Mononuclear cell (primary cell): ENCODE measurements around the gene PMEPA1. TPM values are rescaled to one million over a fixed set of nuclear protein-coding genes. Genes with fewer than 3 reads are reported as not detected.
A peak's percentile ranks its signal among the peaks of the same experiment; 100 is the strongest.

Experiments
- H3K27me3 ChIP-seq: 2 replicates; pipeline ENCODE4 v1.6.0; 2011; ENCODE audit warnings: low read length, control low read depth; ENCODE audit not compliant: insufficient read depth
- H3K4me1 ChIP-seq: 2 replicates; pipeline ENCODE4 v1.5.1; 2011; ENCODE audit warnings: mild to moderate bottlenecking, low read length, control low read depth; ENCODE audit not compliant: insufficient read depth
- H3K4me3 ChIP-seq: 2 replicates; pipeline ENCODE4 v1.5.1; 2011; ENCODE audit warnings: mild to moderate bottlenecking, low read length, moderate library complexity
- H3K9me3 ChIP-seq: 2 replicates; pipeline ENCODE4 v1.5.1; 2011; ENCODE audit warnings: low read depth, mild to moderate bottlenecking, control low read depth, low read length
- total RNA-seq: library from RNA; depleted of rRNA; stranded (reverse); fragments of >200 nt; gene quantifications from one replicate; pipeline ENCODE4 v1.2.3, GENCODE V29; 2012

Gene PMEPA1
- total RNA-seq, 1 donor: 1.0 TPM

DNA sequence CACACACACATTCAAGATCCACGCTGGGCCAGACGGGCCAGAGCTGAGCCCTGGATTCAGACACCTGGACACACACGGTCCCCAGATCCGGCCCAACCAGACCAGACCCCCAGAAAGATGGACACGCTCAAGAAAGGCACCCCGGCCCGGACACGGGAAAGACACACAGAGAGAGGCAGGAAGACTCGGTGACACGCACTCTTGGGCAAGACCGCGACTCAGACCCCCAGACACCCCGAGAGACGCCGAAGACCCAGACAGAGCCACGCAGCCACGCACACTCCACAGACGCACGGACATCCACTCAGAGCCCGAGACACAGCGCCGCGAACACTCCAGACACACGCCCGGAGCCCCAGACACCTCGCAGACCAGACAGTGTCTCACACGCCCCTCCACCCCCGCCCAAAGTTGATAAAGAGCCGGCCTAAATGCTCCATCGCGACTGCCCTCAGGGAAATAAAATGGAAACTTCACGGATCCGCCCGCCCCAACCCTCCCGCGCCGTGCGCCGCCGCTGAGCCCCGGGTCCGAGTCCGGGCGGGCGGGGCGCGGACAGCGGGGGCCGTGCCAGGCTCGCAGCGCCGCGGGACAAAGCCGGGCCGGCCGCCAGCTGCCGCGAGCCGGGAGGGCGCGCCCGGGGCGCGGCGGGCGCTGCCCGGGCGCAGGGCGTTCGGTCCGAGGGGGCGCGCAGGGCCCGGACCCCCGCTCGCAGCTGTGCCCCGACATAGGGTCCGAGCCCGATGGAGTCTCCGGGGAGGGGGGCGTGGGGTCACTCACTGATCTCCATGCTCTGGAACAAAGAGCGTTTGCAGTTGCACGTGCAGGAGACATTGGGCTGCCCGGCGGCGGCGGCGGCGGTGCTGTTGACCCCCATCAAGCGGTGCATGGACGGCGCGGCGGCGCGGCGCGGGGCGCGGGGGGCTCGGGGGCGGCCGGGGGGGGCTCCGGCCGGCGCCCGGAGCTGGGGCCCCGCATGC, 831 bp downstream of the PMEPA1 start:
- Histone ChIP-seq H3K4me1 (peaks cover 22% of the 10 kb centered on the region), H3K4me3 (peak overlapping the region; percentile 18), H3K27me3 (peaks cover 21% of the 10 kb centered on the region), H3K9me3 (no peaks in the 10 kb centered on the region)

DNA sequence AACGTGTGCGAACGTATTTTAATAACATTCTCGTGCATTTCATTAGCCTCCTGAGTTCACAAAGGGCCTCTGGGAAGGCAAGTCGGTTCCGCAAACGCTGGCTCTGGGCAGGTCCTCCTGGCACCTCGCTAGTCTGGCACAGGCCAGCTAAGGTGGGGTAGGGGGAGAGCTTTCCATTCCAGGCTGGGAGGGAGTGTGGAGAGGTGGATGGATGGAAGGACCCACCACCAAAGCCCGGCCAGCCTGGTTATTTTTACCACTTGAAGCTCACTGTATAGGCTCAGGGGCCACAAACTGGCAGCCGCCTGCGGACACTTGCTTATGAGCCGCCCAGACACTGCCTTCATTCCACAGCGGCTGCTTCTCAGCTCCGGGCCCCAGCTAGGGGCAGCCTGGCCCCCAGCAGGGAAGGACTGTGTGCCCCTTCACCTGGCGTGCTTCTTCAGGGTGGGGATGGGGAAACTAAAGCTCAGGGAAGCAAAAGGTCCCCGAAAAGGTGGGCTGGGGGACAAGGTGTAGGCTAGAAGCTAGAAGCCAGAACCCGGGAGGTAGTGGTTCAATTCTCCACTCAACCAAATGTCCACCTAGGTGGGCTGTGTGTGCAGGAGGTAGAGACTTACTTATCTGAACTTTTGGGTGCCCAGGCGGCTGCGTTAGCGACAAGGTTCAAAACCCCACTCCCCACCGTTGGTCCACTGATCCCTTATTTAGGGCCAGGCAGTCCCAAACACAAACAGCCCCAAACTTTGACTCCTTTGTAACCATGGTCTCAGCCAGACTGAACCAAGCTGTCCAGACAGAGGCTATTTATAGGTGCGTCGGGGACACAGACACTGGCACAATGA, 1.7 kb downstream of the PMEPA1 start:
- no peak overlapping the region for H3K4me3 ChIP-seq
- H3K27me3 ChIP-seq: peaks cover 21% of the 10 kb centered on the region
- peaks cover 20% of the 10 kb centered on the region for H3K4me1 ChIP-seq
- no peaks in the 10 kb centered on the region for H3K9me3 ChIP-seq

DNA sequence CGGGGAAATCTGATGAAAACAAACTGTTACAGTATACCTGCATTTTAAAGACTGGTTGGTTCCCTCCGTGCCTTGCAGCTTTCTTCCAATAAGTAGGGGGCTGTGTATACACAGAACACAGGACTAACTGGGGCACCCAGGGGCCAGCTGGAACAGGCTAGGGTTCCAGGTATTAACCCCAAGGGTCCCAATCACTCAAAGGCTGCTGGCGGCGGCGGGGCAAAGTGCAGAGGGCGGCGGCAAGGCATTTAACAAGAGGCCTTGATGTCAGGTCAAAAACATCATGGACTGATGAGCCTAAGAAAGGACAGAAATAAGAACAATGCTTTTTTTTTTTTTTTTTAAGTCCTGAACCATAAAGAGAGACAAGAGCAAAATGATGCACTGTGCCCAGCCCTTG, 2.5 kb downstream of the PMEPA1 start:
- H3K27me3 ChIP-seq: peaks cover 21% of the 10 kb centered on the region
- H3K4me3 ChIP-seq: no peak overlapping the region
- no peaks in the 10 kb centered on the region for H3K9me3 ChIP-seq
- peaks cover 18% of the 10 kb centered on the region for H3K4me1 ChIP-seq

DNA sequence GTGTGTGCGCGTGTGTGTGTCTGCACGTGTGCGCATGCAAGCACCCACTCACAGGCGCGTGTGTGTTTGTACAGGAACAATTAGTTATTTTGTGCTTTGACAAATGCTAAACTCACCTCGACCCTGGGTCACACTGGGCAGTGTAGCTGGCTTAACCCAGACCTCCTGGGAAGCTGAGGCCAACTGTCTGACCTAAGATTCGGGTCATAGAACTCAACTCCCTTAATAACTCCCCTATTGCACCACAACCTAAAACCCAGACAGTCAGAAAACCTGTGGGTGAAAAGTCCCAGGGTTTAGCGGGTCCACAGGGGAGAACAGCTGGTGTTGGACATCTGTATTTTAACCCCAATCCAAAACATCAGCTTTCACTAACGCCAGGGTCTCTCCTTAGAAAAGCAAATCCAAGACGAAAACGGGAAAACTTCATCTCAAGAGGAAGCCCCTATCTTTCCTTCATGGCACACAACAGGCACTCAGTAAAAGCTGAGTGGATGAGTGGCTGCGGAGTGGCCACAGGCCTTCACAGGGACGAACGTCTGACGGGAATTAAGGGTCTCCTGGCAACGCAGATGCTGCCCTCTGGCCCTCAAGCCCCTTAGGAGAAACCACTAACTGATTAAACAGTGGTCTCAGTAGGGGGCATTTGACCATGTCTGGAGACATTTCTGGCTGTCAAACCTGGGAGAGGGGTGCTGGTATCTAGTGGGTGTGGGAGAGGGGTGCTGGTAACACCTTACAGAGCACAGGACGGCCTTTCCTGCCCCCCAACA, 4.5 kb downstream of the PMEPA1 start:
- Histone ChIP-seq H3K4me1 (peaks cover 19% of the 10 kb centered on the region), H3K4me3 (no peak overlapping the region), H3K27me3 (peaks cover 11% of the 10 kb centered on the region), H3K9me3 (no peaks in the 10 kb centered on the region)

DNA sequence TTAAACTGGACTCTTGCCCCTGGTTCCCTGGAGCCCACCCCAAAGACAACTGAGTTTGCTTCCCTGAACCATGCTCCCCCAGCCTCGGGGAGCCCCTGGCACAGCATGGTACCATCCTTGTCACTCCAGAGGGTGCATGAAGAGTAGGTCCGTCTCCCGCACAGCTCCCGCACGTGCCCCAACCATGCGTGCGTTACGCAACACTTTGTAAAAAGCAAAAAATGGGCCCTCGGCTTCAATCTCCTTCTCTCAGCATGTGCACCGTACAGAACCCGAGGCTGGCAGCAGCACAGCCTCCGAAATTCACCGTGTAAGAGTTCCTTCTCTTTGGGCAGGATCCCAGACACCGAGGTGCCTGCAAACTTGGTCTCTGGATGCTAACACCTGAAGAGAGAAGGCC, 5.6 kb downstream of the PMEPA1 start:
- Histone ChIP-seq H3K27me3 (peaks cover 9% of the 10 kb centered on the region), H3K4me1 (peaks cover 21% of the 10 kb centered on the region), H3K4me3 (no peak overlapping the region), H3K9me3 (no peaks in the 10 kb centered on the region)

DNA sequence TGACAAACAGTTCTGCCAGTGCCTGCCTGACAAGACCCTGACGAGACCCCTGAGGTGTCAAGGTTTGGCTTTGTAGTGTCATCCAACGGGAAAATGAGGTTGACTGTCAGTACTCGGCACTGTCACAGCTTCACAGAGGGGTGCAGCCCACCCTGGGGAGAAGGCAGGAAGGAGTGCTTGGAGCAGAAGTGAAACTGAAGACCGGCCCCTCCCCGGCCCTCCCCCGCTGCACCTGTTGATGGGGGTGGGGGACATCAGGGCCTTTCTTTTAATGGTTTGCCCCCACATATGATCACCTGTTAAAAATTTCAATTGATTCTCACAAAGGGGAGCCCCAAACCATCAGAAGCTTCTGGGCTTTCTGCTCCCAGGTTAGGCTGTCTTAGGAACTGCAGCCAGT, 6.8 kb downstream of the PMEPA1 start:
- H3K27me3 ChIP-seq: peaks cover under 1% of the 10 kb centered on the region
- peaks cover 24% of the 10 kb centered on the region for H3K4me1 ChIP-seq
- H3K9me3 ChIP-seq: no peaks in the 10 kb centered on the region
- H3K4me3 ChIP-seq: no peak overlapping the region

- Histone ChIP-seq H3K27me3 (no peaks in the 10 kb centered on the region), H3K4me3 (no peak overlapping the region), H3K4me1 (peaks cover 24% of the 10 kb centered on the region)
These were observed 7.3 kb downstream of the PMEPA1 start for GRCh38 chr20:57702521-57702920.

DNA sequence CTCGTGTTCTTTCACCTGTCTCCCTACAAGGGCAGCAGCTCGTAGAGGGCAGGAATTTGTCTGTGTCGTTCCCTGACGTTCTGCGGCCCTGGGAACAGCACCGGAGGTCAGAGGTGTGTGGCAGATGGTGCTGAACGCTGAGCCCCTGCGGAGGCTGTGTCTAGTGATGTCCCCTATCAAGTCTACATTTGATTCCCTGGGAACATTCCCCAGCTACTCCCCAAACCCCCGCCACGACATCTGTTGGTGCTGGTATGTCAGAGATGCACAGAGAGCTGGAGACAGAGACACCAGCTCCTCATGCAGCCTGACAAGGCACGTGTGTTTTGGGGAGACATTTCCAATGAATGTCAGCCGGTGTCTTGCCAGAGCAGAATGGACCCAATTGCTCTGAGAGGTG, 7.7 kb downstream of the PMEPA1 start:
- no peaks in the 10 kb centered on the region for H3K9me3 ChIP-seq
- no peak overlapping the region for H3K4me3 ChIP-seq
- no peaks in the 10 kb centered on the region for H3K27me3 ChIP-seq
- peaks cover 24% of the 10 kb centered on the region for H3K4me1 ChIP-seq

More at GRCh38 chr20:57702521-57702920, 7.3 kb downstream of the PMEPA1 start:
- no peaks in the 10 kb centered on the region for H3K9me3 ChIP-seq

DNA sequence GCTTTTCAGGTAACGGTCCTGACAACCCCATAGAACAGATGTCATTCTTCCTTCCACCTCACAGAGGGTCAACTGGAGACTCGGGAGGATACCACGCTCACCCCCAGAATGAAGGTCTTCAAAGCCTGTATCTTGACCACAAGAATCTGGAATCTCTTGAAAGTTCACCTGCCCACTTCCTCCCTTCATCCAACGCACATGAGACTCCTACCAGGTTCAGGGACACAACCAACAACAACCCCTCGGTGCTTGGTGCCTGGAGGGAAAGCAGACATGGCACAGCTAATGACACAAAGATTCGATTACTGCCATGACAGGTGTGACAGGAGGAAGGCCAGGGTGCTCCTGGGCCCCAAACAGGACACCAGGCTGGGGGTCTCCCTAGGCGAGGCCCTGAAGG, 8.2 kb downstream of the PMEPA1 start:
- no peak overlapping the region for H3K4me3 ChIP-seq
- peaks cover 24% of the 10 kb centered on the region for H3K4me1 ChIP-seq

GRCh38 chr20:57701090-57701489, 8.7 kb downstream of the PMEPA1 start:
- Histone ChIP-seq H3K9me3 (no peaks in the 10 kb centered on the region), H3K4me1 (peaks cover 24% of the 10 kb centered on the region), H3K4me3 (no peak overlapping the region), H3K27me3 (no peaks in the 10 kb centered on the region)

More for the DNA sequence above, 8.2 kb downstream of the PMEPA1 start:
- Histone ChIP-seq H3K9me3 (no peaks in the 10 kb centered on the region), H3K27me3 (no peaks in the 10 kb centered on the region)

DNA sequence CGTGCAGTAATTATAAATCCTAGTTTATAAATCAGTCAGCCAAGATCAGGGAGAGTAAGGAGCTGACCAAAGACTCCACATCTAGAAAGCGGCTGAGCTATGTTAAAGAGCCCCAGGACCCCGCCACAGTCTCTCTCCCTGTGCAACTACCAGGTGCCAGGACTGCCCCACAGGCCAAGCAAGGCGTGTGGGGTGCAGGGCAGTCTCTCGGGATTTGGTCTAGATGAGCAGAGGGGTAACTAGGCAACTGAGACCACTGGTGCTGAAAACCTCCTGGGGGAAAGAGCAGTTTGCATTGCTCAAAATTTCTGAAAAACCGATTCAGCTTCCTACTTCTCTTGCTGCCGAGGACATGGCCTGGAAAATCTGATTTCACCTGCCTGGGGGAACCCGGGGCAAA, 10.4 kb downstream of the PMEPA1 start:
- no peaks in the 10 kb centered on the region for H3K27me3 ChIP-seq
- no peaks in the 10 kb centered on the region for H3K9me3 ChIP-seq
- H3K4me3 ChIP-seq: no peak overlapping the region
- H3K4me1 ChIP-seq: peaks cover 24% of the 10 kb centered on the region

GRCh38 chr20:57698867-57699275, 10.9 kb downstream of the PMEPA1 start:
- Histone ChIP-seq H3K4me3 (no peak overlapping the region), H3K27me3 (no peaks in the 10 kb centered on the region), H3K9me3 (no peaks in the 10 kb centered on the region), H3K4me1 (peaks cover 24% of the 10 kb centered on the region)

DNA sequence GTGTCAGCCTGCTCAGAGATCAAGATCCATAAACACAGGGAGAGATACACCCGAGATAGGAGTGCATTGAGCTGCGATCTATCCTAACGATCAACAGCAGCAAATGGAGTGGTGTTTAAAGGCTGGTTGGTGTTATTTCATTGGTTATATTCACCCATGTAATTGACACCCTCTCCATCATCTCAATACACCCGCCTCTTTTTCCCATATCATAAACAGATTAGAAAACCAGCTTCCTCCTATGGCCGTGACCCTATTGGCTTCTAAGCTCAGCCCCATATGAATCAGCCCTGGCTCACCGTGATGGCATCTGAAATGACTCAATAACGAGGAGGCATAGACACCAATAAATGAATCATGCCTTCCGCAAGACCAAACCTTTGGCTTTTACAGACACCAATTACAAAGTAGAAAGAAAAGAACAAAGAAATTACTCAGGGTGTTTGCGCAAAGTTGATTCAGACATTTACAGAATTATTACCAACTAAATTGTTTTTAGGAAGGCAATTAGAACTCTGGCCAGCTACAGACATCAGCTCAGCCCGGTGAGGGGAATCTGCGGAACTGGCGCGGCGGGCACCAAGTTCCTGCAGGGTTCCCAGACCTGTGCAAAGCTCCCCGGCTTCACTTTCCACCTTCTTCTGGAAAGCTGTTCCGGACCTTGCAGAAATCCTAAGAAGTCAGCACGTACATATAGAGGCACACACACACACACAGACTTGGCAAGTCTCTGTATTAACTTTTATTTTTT, 11.5 kb downstream of the PMEPA1 start:
- Histone ChIP-seq H3K27me3 (no peaks in the 10 kb centered on the region), H3K9me3 (no peaks in the 10 kb centered on the region), H3K4me3 (no peak overlapping the region), H3K4me1 (peaks cover 20% of the 10 kb centered on the region)

DNA sequence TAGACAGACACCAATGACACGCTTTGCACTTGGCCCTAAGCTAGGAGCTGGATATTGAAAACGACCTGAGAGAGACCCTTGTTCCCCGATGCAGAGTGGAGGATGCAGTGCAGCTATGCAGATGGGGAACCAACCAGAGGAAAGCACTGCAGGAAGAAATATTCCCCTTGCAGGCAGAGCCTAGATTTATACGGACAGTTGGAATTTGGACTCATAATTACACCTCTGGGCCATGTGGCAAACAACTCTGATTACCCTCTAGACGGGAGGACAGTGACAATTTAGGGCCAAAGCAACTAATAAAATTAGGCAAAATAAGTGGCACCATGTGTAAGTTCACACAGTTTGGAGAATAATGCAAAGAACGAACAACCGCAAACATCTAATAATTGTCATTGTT, 12.3 kb downstream of the PMEPA1 start:
- Histone ChIP-seq H3K4me1 (peaks cover 20% of the 10 kb centered on the region), H3K27me3 (no peaks in the 10 kb centered on the region), H3K4me3 (no peak overlapping the region), H3K9me3 (no peaks in the 10 kb centered on the region)
